HepG2 (cell line): ENCODE measurements around the gene PAQR5. TPM values are rescaled to one million over a fixed set of nuclear protein-coding genes. Genes with fewer than 3 reads are reported as not detected.

Experiments used
- CBFB ChIP-seq: sonication (generic); formaldehyde crosslinking; IDR thresholded peaks from 2 replicates; pipeline ENCODE4 v1.4.0; 2020; ENCODE audit warnings: missing genetic modification reagents
- CREB1 ChIP-seq, 2 experiments: fragments of 450-650 bp in 1 of 2; IDR thresholded peaks; 2 replicates each; pipeline ENCODE4 v1.6.1; 2016 to 2017; ENCODE audit warnings: control low read depth in 1 of 2, mild to moderate bottlenecking in 1 of 2, missing compliant biosample characterization in 1 of 2, missing genetic modification characterization in 1 of 2
- ELF1 ChIP-seq: sonication (generic); formaldehyde crosslinking; IDR thresholded peaks from 2 replicates; pipeline ENCODE4 v1.4.0; 2020; ENCODE audit warnings: missing genetic modification reagents
- HMGXB3 ChIP-seq: sonication (generic); formaldehyde crosslinking; IDR thresholded peaks from 2 replicates; pipeline ENCODE4 v1.4.0; 2020; ENCODE audit warnings: missing genetic modification reagents, borderline replicate concordance
- HOXD1 ChIP-seq: sonication (generic); formaldehyde crosslinking; IDR thresholded peaks from 2 replicates; pipeline ENCODE4 v1.5.0; 2020; ENCODE audit warnings: missing genetic modification reagents
- JUND ChIP-seq: sonication (generic); formaldehyde crosslinking; IDR thresholded peaks from 2 replicates; pipeline ENCODE4 v1.8.0; 2022; ENCODE audit warnings: mild to moderate bottlenecking, missing genetic modification reagents
- MYPOP ChIP-seq: sonication (generic); formaldehyde crosslinking; IDR thresholded peaks from 2 replicates; pipeline ENCODE4 v1.8.1; 2023; ENCODE audit warnings: mild to moderate bottlenecking, moderate library complexity, missing genetic modification reagents
- PBX3 ChIP-seq: sonication (generic); formaldehyde crosslinking; IDR thresholded peaks from 2 replicates; pipeline ENCODE4 v1.8.1; 2023; ENCODE audit warnings: missing genetic modification reagents, inconsistent platforms, borderline replicate concordance
- PHF8 ChIP-seq: sonication (generic); formaldehyde crosslinking; IDR thresholded peaks from 2 replicates; pipeline ENCODE4 v1.5.0; 2020; ENCODE audit warnings: missing genetic modification reagents
- PRPF4 ChIP-seq: fragments of 200-400 bp; formaldehyde crosslinking; IDR thresholded peaks from 2 replicates; pipeline ENCODE4 v1.6.1; 2016; ENCODE audit warnings: low read length, low read depth; ENCODE audit not compliant: poor library complexity, severe bottlenecking
- RFX5 ChIP-seq: IDR thresholded peaks from 2 replicates; pipeline ENCODE4 v1.6.1; 2011; ENCODE audit warnings: low read depth, low read length, improper control_type of control experiment
- TFDP2 ChIP-seq: sonication (generic); formaldehyde crosslinking; IDR thresholded peaks from 2 replicates; pipeline ENCODE4 v1.4.0; 2020; ENCODE audit warnings: missing genetic modification reagents
- TRIM24 ChIP-seq: sonication (generic); formaldehyde crosslinking; IDR thresholded peaks from 2 replicates; pipeline ENCODE4 v1.8.0; 2022; ENCODE audit warnings: mild to moderate bottlenecking, missing genetic modification reagents
- ZNF362 ChIP-seq: sonication (generic); formaldehyde crosslinking; IDR thresholded peaks from 2 replicates; pipeline ENCODE4 v1.4.0; 2020; ENCODE audit warnings: missing genetic modification reagents, mild to moderate bottlenecking, borderline replicate concordance
- ZNF510 ChIP-seq: sonication (generic); formaldehyde crosslinking; IDR thresholded peaks from 2 replicates; pipeline ENCODE4 v1.4.0; 2020; ENCODE audit warnings: low read depth, mild to moderate bottlenecking, missing genetic modification reagents
- polyA plus RNA-seq, 8 experiments: library from polyadenylated mRNA; depleted of rRNA in 3 of 8; stranded (reverse) in 7 of 8; unstranded in 1 of 8; fragments of >200 nt; fragmentation: Illumina TruSeq in 4 of 8; extraction: Trizol in 4 of 8; gene quantifications; 2 replicates each; pipeline versions ENCODE4 v1.2.1 to v1.2.3, GENCODE V29; 2011 to 2016; ENCODE audit warnings: low read depth in 4 of 8, missing spikeins in 1 of 8, mixed read lengths in 1 of 8; ENCODE audit not compliant: insufficient read depth in 1 of 8
- total RNA-seq, 5 experiments: library from RNA; depleted of rRNA; stranded (reverse); fragments of >200 nt; fragmentation: Illumina TruSeq; extraction: Trizol; gene quantifications; 2 replicates each; pipeline ENCODE4 v1.2.3, GENCODE V29; 2016; ENCODE audit warnings: low read depth in 1 of 5

PAQR5 gene
- total and polyA plus RNA-seq, 2 of the 13 experiments (the other 11 are each of a cell fraction or from before 2014, with no cell fraction given), result 0.53 to 1.3 TPM

- TF ChIP-seq CREB1 (IDR thresholded peaks at IDR 0.05) (no peak), CREB1 (CRISPR knock-in tag; IDR thresholded peaks at IDR 0.05) (no peak), RFX5 (no peak), HOXD1 (no peak), TRIM24 (CRISPR knock-in tag) (no peak), JUND (CRISPR knock-in tag) (no peak), CBFB (CRISPR knock-in tag) (0 out of 2 replicates have a peak, but pooled peaks have one; percentile 25), ZNF510 (no peak), MYPOP (CRISPR knock-in tag) (0 out of 2 replicates have a peak, but pooled peaks have one; percentile 24), PRPF4 (no peak), TFDP2 (CRISPR knock-in tag) (no peak), PHF8 (no peak), HMGXB3 (no peak), ZNF362 (no peak), ELF1 (no peak), PBX3 (CRISPR knock-in tag) (no peak)
These were observed 96.0 kb downstream of the PAQR5 start (continued) for GRCh38 chr15:69394556-69395282.
